Ishikawa (cell line): ENCODE results near the gene LRRC26.

ENCODE experiments used
- CEBPB ChIP-seq: IDR thresholded peaks from 2 replicates; pipeline ENCODE4 v1.6.1; 2012
- EGR1 ChIP-seq: IDR thresholded peaks from 2 replicates; pipeline ENCODE4 v1.6.1; 2012
- EP300 ChIP-seq: IDR thresholded peaks from 2 replicates; pipeline ENCODE4 v1.6.1; 2012; ENCODE audit warnings: borderline replicate concordance
- FOXM1 ChIP-seq: IDR thresholded peaks from 2 replicates; pipeline ENCODE4 v1.6.1; 2012; ENCODE audit warnings: low read depth, borderline replicate concordance
- NFIC ChIP-seq: IDR thresholded peaks from 2 replicates; pipeline ENCODE4 v1.6.1; 2012
- RAD21 ChIP-seq: IDR thresholded peaks from 2 replicates; pipeline ENCODE4 v1.6.1; 2012; ENCODE audit warnings: low read depth
- TCF12 ChIP-seq: IDR thresholded peaks from 2 replicates; pipeline ENCODE4 v1.6.1; 2012; ENCODE audit warnings: low read depth
- USF1 ChIP-seq: IDR thresholded peaks from 2 replicates; pipeline ENCODE4 v1.6.1; 2012

GRCh38 chr9:137215196-137215986 is 45.5 kb upstream of the LRRC26 start:
- no peak for TF ChIP-seq CEBPB
- no peak for TF ChIP-seq TCF12
- no peak for TF ChIP-seq EGR1
- no peak for TF ChIP-seq EP300
- no peak for TF ChIP-seq NFIC
- no peak for TF ChIP-seq RAD21
- TF ChIP-seq FOXM1 = no peak
- no peak for TF ChIP-seq USF1
